ENCODE results near the gene LAMA2. TPM values are rescaled to one million over a fixed set of nuclear protein-coding genes. Genes with fewer than 3 reads are reported as not detected.

LAMA2 gene
- polyA plus RNA-seq, 10 donors, result 124 to 174 (median 146) TPM

GRCh38 chr6:129510950-129511349 lies 628.0 kb downstream of the LAMA2 start:
- no peak for DNase-seq

DNA sequence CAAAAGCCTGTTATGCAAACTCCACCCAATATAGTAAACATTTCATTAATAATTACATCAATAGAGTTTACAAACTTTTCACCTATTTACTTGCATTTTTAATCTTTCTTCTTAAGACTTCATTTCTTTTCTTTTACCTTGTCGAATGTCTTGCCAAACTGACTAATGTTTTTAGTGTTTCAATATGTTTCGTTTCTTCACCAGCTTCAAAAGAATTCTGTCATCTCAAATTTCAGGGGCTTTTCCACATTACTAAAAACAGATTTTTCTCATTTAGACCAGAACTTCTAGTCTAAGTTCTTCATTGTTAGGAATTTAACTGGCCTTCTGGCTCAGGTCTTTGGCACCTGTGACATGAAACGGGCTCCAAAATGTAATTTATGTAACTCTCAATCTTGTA lies 630.5 kb downstream of the LAMA2 start:
- DNase-seq, result peak in 1 of 3 donors; percentile 23

DNA sequence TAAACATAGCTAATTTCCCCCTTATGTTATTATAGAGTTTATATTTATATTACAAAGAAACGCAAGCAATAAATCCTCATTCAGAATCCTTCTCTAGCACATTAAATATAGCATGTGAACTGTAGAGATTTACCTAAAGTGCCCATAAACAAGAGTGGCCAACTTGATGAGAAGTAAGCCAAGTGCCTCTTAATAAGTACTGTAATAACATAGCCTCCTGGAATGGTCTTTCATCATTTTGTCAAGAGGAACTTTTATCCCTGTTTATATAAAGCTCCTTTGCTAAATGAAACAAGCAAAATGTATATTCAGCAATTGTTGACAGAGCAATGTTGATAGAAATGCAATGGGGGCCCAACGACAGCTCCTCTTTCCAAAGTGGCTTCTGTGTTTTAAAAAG lies 632.1 kb downstream of the LAMA2 start:
- DNase-seq, result no peak

DNA sequence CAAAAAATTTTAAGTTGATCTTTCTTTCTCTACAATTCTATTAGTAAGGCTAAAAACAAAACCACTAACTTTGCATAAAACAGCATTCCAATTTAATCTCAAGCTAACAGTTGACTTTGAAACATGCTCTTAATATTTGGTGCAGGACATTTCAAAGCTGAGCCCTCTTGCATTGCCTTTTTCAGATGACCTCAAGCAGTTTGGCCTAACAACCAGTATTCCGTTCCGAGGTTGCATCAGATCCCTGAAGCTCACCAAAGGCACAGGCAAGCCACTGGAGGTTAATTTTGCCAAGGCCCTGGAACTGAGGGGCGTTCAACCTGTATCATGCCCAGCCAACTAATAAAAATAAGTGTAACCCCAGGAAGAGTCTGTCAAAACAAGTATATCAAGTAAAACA lies 633.1 kb downstream of the LAMA2 start:
- DNase-seq, result no peak

GRCh38 chr6:129516787-129517186 lies 633.8 kb downstream of the LAMA2 start:
- no peak for DNase-seq

- DNase-seq, result no peak
Measured at GRCh38 chr6:129517288-129517687, 634.4 kb downstream of the LAMA2 start.

DNA sequence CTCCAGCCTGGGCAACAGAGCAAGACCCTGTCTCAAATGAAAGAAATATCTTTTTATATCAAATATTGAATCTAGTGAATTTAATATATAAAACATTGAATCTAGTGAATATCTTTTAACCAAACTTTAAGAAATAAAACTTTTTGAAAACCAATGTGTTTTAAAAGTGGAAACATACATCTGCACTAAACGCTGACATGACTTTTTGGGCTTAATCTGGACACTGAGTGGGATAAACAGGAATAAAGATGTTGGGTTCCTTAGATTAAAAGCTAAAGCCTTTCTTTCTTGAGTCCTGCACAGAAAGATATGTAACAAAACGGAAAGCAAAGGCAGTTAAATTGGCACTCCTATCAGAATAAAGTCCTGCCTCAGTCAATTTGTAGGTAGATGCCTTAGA lies 636.8 kb downstream of the LAMA2 start:
- no peak for DNase-seq

DNA sequence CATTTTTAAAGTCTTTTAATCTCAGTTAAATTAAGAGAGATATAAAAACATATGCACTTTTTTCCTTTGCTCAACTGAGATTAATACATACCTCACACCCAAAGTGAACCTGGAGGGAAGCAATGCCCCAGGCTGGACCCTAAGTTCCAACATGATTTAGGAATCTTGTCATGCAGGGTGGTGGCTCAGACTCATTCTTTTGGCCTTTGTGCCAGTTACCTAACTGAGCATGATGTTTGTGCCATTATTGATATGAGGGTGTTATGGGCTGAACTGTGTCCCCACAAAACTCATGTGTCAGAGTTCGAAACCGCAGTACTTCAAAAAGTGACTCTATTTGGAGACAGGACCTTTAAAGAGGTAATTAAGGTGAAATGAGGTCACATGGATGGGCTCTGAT lies 639.0 kb downstream of the LAMA2 start:
- DNase-seq, result no peak

DNA sequence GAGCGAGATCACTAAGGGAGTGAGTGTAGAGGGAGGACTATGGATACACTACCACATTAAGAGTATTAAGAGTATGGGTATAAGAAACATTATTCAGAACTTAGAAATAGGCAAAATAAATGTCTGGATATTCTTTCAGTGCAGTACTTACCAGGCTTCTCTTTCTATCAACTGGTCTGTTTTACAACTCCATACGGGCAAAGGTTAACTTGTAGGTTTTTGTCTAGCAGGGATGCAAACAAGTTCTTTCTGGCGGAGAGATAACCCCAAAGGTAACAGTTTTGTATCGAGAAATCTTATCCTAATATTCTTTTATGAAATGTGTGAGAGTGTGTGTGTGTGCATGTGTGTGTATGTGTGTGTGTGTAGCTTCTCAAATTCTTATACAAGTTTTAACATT lies 640.9 kb downstream of the LAMA2 start:
- DNase-seq, result no peak

DNA sequence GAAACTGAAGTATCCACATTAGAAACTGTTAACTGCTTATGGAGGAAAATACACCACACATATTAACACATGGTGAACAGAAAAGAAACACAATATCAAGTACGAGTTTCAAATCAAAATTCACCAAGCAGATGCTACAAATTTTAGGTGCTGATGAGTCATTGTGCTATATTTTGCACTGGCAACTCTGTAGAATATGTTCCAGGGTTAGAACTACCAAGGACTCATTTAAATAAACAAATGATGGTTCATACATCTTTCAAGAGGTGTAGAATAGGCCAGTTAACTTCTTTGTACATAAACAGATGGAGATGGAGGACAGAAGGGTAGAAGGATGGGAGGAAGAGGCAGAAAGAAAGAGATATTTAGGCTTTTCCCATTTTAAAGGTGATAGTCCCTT lies 642.1 kb downstream of the LAMA2 start:
- no peak for DNase-seq

DNA sequence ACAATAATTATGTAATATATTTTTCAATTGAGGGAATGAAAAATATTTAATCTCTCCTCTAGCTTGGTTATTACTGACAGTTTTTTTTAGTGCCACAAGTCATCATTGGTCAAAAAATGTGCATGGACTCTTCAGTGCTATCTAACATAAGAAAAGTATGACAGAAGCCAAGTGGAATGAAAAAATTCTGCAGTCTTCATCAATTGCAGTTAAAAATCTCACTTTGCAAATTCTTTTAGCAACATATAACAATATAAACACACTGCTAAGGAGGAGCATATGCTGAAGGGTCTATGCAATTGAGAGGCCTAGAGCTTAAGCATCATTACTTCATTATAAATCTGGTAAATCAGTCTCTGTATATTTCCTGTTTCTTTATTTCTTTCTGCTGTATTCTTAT lies 652.0 kb downstream of the LAMA2 start:
- DNase-seq, result no peak

DNA sequence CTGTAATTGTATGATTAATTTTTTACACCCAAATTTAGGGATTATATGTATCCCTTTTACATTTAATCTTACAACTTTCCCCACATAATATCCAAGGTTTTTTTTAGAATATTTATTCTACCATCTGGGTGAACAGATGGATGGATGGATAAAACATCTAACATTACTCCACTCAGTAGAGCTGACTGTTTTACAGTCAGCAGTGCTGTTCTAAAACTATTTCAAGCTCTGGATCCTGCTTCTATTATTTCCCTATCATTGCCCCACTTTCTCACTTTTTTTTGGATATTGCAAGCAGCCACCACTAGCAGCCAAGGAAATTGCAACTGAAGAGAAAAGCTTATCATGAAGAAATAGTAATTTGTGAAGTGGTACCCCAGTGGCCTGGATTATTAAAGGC lies 653.3 kb downstream of the LAMA2 start:
- DNase-seq, result no peak

- no peak for DNase-seq
Measured at GRCh38 chr6:129539032-129539431, 656.1 kb downstream of the LAMA2 start.

DNA sequence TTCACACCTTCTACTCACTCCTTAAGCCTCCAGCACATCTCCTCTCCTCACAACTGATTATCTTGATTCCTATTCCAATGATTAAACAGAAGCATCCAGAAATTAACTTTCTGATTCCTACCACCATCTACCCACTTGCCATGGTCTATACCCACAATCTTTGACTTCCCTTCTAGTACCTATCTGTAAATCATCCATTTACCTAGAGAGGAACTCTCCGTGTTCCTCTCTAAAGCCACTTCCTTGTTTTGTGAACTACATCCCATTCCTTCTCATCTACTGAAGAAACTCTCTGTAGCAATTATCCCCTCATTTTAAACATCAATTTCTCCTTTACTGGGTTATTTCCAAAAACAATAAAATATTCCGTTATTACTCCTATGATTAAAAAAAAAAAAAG lies 659.8 kb downstream of the LAMA2 start:
- no peak for DNase-seq

- no peak for DNase-seq
Measured at GRCh38 chr6:129543981-129544380, 661.0 kb downstream of the LAMA2 start.

DNA sequence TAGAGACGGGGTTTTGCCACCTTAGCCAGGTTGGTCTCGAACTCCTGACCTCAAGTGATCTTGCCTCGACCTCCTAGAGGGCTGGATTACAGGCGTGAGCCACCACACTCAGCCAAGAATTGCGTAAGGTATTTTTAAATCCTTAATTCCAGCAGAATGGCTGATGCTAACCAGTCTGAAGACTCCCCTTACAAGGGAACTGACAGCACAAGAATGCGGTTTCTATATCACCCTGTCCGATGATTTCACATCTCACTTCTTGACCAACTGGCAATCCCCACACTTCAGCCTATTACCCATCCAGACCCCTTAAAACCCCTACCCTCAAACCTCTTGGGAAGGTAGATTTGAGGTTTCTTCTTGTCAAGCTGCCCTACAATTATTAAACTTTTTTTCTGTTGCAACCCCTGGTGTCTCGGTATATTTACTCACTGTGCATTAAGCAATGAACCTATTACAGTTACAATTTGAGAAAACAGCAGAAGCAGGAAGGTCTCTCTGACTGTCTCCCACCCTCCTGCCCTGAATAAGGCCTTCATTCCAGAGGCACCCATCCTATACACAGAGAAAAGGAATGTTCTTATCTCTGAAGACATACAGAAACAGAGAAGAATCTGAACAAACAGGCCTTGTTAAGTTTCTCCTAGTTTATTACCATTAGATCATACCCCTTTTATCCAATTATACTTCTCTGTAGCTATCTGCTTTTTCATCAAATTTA lies 662.1 kb downstream of the LAMA2 start:
- no peak for DNase-seq

DNA sequence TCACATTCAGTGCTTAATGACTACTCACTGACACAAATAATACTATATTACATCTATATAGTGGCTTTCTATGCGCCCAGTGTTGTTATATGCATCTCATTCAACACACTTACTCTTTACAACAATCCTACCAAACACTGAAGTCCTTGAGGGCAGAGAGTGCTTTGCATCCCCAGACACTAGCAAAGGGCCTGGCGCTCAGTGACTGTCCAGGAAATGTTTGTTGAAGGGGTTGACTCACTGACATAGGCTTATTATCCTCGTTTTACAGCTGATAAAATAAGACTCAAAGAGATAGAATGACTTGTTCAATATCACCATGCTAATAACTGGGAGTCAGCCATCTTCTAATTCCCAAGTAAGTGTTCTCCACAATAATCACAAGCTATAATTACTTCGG lies 663.8 kb downstream of the LAMA2 start:
- DNase-seq, result no peak

DNA sequence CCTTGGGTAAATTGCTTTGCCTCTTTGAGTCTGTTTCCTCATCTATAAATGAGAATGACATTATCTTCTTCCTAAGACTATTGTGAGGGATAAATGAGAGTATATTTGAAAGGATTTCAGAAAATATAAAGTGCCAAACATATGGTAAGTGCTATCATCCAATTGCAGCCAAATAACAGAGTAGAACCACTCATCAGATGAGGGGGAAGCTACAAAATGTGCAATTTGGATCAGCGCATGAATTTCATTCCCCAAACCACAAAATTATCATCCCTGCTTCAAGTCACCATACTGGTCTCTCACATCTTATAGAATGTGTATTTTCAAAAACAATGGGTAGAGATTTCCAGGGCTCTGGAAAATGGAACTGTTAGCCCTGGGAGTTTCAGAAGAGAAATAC lies 668.5 kb downstream of the LAMA2 start:
- DNase-seq, result no peak

- DNase-seq, result no peak
Measured at GRCh38 chr6:129552413-129552812, 669.5 kb downstream of the LAMA2 start.

GRCh38 chr6:129555206-129555832 lies 672.4 kb downstream of the LAMA2 start:
- DNase-seq, result no peak

DNA sequence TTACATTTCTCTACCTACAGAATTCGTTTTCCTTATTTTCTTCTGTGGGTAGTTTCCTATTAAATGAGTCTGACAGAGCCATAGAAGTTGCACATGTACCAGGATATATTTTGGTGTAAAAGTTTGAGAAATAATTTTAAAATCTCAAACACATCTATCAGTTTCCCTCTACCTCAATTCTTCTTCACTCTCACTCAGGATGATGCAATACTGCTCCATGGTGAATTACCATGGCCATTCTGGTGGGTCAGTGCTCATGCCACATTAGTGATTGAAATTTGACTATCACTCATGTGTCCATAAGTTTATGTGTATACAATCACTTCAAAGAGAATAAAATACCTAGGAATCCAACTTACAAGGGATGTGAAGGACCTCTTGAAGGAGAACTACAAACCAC lies 675.3 kb downstream of the LAMA2 start:
- DNase-seq, result no peak

- no peak for DNase-seq
Measured at GRCh38 chr6:129565366-129565765, 682.4 kb downstream of the LAMA2 start.

- peak in 1 of 3 donors; percentile 29 for DNase-seq
Measured at GRCh38 chr6:129565811-129566210, 682.9 kb downstream of the LAMA2 start.

All from muscle of back (tissue), 11 donors.